NCI-H526 treated with DMSO at 0.1 percent for 48 hours (cell line): Measurements from ENCODE around the gene DKK2.

ENCODE experiments used
- DNase-seq: peaks from one replicate; lab custom pipeline; 2025; lab: John Stamatoyannopoulos, UW

Gene DKK2

GRCh38 chr4:107035819-107036583 is at the start of gene DKK2:
TSS of gene DKK2 (minus strand) at chr4:107036313. CDS start at chr4:107035591, 722 bp downstream.
- no peak for DNase-seq

GRCh38 chr4:107077192-107077591 is 41.1 kb upstream of the DKK2 start:
- no peak for DNase-seq

- DNase-seq = no peak
Measured at GRCh38 chr4:107072836-107073736, 37.0 kb upstream of the DKK2 start.

GRCh38 chr4:107071108-107071507 is 35.0 kb upstream of the DKK2 start:
- no peak for DNase-seq

GRCh38 chr4:107069049-107069448 is 32.9 kb upstream of the DKK2 start:
- DNase-seq = no peak

- no peak for DNase-seq
Measured at GRCh38 chr4:107068116-107068515, 32.0 kb upstream of the DKK2 start.

GRCh38 chr4:107066621-107067020 is 30.5 kb upstream of the DKK2 start:
- DNase-seq = no peak

GRCh38 chr4:107065201-107065600 is 29.1 kb upstream of the DKK2 start:
- no peak for DNase-seq

GRCh38 chr4:107060388-107060787 is 24.3 kb upstream of the DKK2 start:
- DNase-seq = no peak

GRCh38 chr4:107058828-107059227 is 22.7 kb upstream of the DKK2 start:
- DNase-seq = no peak

- DNase-seq = no peak
Measured at GRCh38 chr4:107050525-107051135, 14.5 kb upstream of the DKK2 start.

GRCh38 chr4:107046261-107046660 is 10.1 kb upstream of the DKK2 start:
- DNase-seq = no peak

- DNase-seq = no peak
Measured at GRCh38 chr4:107044170-107044569, 8.1 kb upstream of the DKK2 start.

GRCh38 chr4:107037199-107037584 is 1.1 kb upstream of the DKK2 start:
- DNase-seq = peak; percentile 10

GRCh38 chr4:107036584-107037198 is 578 bp upstream of the DKK2 start:
- DNase-seq = no peak

- DNase-seq = no peak
Measured at GRCh38 chr4:107034996-107035818, 906 bp downstream of the DKK2 start.

- peak; percentile 17 for DNase-seq
Measured at GRCh38 chr4:107034091-107034995, 1.8 kb downstream of the DKK2 start.

- DNase-seq = no peak
Measured at GRCh38 chr4:107027379-107027778, 8.7 kb downstream of the DKK2 start.

- no peak for DNase-seq
Measured at GRCh38 chr4:107018344-107018735, 17.8 kb downstream of the DKK2 start.
